GM12891 (cell line): ENCODE data around the gene ZNF446.
"Not testable (repeated sequence)": the region's sequence is repeated elsewhere in the genome, so short reads cannot be mapped to it uniquely, and the experiment has no call there.

Experiments
- DNase-seq: peaks from one replicate; pipeline ENCODE4 v3.0.0; 2011; ENCODE audit warnings: low spot score; ENCODE audit not compliant: insufficient read length
- FAIRE-seq: peaks from 2 replicates; lab custom pipeline; 2011; peaks lifted over from hg19 to GRCh38; lab: Jason Lieb, UNC
- PAX5 ChIP-seq: IDR thresholded peaks from 2 replicates; pipeline ENCODE4 v1.6.1; 2011; ENCODE audit warnings: low read length, moderate library complexity, mild to moderate bottlenecking; ENCODE audit not compliant: insufficient read depth, severe bottlenecking
- POLR2A ChIP-seq: IDR thresholded peaks from 2 replicates; pipeline ENCODE4 v1.6.1; 2011; ENCODE audit warnings: low read depth, low read length, control low read depth
- POLR2AphosphoS5 ChIP-seq: IDR thresholded peaks from 2 replicates; pipeline ENCODE4 v1.6.1; 2011; ENCODE audit warnings: low read depth, low read length, control low read depth
- POU2F2 ChIP-seq: IDR thresholded peaks from 2 replicates; pipeline ENCODE4 v1.6.1; 2011; ENCODE audit warnings: low read depth, mild to moderate bottlenecking, control low read depth, low read length, moderate library complexity
- SPI1 ChIP-seq: IDR thresholded peaks from 2 replicates; pipeline ENCODE4 v1.6.1; 2011; ENCODE audit warnings: low read depth, low read length, control low read depth
- TAF1 ChIP-seq: IDR thresholded peaks from 2 replicates; pipeline ENCODE4 v1.6.1; 2011; ENCODE audit warnings: low read depth, low read length, control low read depth

Gene ZNF446

GRCh38 chr19:58479736-58480480 lies 3.8 kb downstream of the ZNF446 start:
- TF ChIP-seq TAF1 (no peak), POU2F2 (no peak), PAX5 (no peak), SPI1 (no peak), POLR2AphosphoS5 (no peak), POLR2A (no peak)
- FAIRE-seq: no peak

GRCh38 chr19:58480481-58480830 lies 4.3 kb downstream of the ZNF446 start:
- TF ChIP-seq SPI1 (no peak), TAF1 (no peak), POLR2AphosphoS5 (no peak), POU2F2 (no peak)
- FAIRE-seq (no peak), DNase-seq (no peak)

More at GRCh38 chr19:58479736-58480480, 3.8 kb downstream of the ZNF446 start:
- no peak for DNase-seq

DNA sequence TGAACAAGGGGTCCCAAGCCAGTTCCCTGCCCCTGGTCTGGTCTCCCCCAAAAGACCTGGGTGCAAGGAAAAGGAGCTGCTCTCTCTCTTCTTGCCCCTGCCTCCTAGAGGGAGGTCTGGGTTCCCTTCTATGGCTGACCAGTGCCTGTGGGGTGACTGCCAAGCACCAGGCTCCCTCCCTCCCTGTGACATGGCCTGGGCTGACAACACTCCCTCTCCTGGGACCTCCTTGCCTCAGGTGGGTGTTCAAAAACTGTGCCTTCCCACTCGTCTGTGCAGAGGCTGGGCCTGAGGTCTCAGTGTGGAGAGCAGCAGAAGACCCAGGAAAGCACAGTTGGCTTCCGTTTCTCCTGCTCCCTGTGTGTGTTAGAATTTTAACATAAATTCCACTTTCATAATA lies 4.7 kb downstream of the ZNF446 start:
- no peak for TF ChIP-seq TAF1
- FAIRE-seq (no peak), DNase-seq (no peak)

- DNase-seq (no peak), FAIRE-seq (no peak)
- TF ChIP-seq POLR2A: no peak
- no peak for TF ChIP-seq TAF1
- no peak for TF ChIP-seq POLR2AphosphoS5
- TF ChIP-seq PAX5: no peak
- TF ChIP-seq SPI1: no peak
- no peak for TF ChIP-seq POU2F2
These were observed 6.2 kb downstream of the ZNF446 start for GRCh38 chr19:58482372-58482771.

DNA sequence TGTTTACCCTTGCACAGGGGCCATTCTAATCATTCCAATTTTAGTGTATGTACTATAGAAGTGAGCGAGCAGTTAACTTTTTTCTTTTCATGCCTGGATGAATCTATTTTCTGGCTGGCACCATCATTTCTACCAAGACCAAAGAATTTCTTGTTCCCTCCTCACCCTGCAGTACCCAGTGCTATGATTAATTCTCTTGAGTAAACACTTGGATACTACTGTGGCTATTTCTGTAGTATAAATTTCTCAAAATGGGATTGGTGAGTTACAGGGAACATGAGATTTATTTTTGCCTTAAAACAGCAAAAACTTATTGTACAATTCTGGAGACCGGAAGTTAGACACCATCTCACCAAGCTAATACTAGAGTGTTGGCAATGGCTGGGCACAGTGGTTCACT lies 7.6 kb downstream of the ZNF446 start:
- FAIRE-seq (no peak), DNase-seq (no peak)
- no peak for TF ChIP-seq POLR2A
- no peak for TF ChIP-seq TAF1
- no peak for TF ChIP-seq PAX5

- DNase-seq, FAIRE-seq: not testable (repeated sequence)
These were observed 8.2 kb downstream of the ZNF446 start for GRCh38 chr19:58484349-58484748.

- FAIRE-seq (no peak), DNase-seq (no peak)
- TF ChIP-seq POU2F2 (no peak), SPI1 (no peak), POLR2A (no peak), PAX5 (no peak), POLR2AphosphoS5 (no peak), TAF1 (no peak)
These were observed 15.2 kb downstream of the ZNF446 start for GRCh38 chr19:58491393-58491792.

DNA sequence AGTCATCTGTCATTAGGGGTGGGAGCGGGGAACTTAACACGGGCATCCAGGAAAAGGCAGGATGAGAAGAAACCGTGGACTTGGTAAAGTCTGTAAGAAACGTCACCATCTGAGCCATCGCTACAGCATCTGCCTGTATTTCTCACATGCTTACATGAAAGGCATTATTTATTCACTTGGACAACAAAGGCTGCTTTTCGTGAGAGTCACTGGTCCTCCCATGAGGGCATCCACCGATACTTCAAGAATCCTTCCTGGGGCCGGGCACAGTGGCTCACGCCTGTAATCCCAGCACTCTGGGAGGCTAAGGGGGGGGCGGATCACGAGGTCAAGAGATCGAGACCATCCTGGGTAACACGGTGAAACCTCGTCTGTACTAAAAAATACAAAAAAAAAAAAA lies 16.1 kb downstream of the ZNF446 start:
- no peak for TF ChIP-seq TAF1
- no peak for TF ChIP-seq SPI1
- TF ChIP-seq POLR2A: no peak
- no peak for TF ChIP-seq POLR2AphosphoS5
- no peak for TF ChIP-seq POU2F2
- no peak for TF ChIP-seq PAX5
- FAIRE-seq (no peak), DNase-seq (no peak)

DNA sequence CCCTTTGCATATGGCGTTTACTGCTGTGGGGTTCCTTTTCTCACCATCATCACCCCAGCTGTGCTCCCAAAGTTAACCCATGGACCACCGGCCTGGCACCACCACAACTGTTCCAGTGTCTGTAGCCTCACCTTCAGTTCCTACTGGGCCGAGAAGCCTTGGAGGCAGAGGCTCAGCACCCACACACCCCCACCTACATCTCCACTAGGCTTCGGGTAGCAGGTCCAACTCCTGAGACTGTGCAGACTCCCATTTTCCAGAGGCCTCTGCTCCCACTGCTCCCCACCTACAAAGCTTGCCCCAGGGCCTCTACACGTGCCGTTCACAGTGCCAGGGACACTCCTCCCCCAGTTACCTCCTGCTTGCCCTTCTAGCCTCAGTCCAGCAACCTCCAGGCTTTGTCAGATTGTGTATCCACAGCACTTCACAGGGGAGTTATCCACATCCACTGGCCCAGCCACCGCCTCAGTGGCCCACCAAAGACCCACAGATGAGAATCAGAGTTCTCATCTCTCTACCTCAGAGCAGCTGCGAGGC lies 21.6 kb downstream of the ZNF446 start:
- no peak for FAIRE-seq
- no peak for DNase-seq
- TF ChIP-seq PAX5 (no peak), SPI1 (no peak), TAF1 (no peak), POLR2A (no peak), POU2F2 (no peak), POLR2AphosphoS5 (no peak)

DNA sequence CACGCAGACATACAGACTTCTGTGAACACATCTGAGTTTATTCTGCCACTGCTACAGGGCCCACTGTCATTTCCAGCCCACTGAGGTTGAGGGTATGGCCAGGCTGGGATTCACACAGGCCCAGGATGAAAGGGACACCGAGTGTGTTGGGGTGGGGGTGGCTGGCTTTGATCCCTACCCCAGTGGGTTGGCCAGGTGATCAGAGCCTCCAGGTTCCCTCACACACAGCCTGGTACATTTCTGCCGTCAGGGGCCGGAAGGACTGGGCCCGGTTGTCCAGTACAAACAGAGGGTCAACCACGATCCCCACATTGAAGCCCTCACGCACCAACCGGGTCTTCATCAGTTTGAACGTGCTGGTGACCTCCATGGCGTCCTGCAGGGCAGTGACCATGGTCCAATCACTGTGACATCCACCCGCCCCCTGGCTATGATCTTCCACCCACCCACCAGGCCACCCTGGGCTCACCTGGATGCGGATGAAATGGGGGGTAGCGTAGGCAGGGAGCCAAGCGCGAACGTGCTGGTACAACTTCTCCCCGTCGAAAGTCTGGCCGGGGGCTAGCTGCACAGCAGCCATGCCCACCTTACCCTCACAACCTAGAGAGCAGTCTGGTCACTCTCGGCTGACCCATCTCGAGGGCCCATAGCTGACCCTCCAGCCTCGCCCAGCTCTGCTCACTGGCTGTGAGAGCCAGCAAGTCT lies 22.3 kb downstream of the ZNF446 start:
- FAIRE-seq (no peak), DNase-seq (no peak)
- TF ChIP-seq POLR2AphosphoS5 (no peak), POLR2A (no peak), SPI1 (no peak), POU2F2 (no peak), PAX5 (no peak), TAF1 (no peak)
